ENCODE data around the gene HELZ. TPM values are rescaled to one million over a fixed set of nuclear protein-coding genes. Genes with fewer than 3 reads are reported as not detected.

The HELZ gene
- total RNA-seq, 1 experiment from 2014 or later = 49.8 TPM

- no peaks in the 10 kb centered on the region for H3K79me2 ChIP-seq (ENCODE audit: insufficient read depth, low read length)
- no peak overlapping the region for H4K91ac ChIP-seq (ENCODE audit: insufficient read length, low read depth, low read length)
- Mint-ChIP-seq H3K36me3 (ENCODE audit: insufficient read depth in 1 of 3, low read depth in 3 of 3) (peaks cover 9 to 26% (median 16%) of the 10 kb centered on the region in 3 experiments; a peak in 6 of 7 replicates), H3K4me1 (no peaks in the 10 kb centered on the region), H3K9me3 (no peaks in the 10 kb centered on the region), H3K27me3 (ENCODE audit: low read depth) (no peaks in the 10 kb centered on the region), H3K4me3 (no peak overlapping the region), H3K27ac (no peak overlapping the region)
- H3T11ph ChIP-seq (ENCODE audit: low read length) = no peak overlapping the region
- H3K18ac ChIP-seq (ENCODE audit: insufficient read length, low read depth, low read length) = no peak overlapping the region
- no peaks in the 10 kb centered on the region for H3K9me3 ChIP-seq (ENCODE audit: control insufficient read depth, low read depth, low read length)
- no CpG with 5 or more reads among the region's 1 CpG for WGBS (ENCODE audit: extremely low coverage, insufficient read length, low lambda C conversion rate)
- H3K4me2 ChIP-seq (ENCODE audit: insufficient read depth, insufficient read length, low read length) = no peak overlapping the region
- H2BK20ac ChIP-seq (ENCODE audit: low read depth, low read length, poor library complexity, severe bottlenecking) = no peak overlapping the region
- no peak overlapping the region for H3K56ac ChIP-seq (ENCODE audit: insufficient read length, low read depth, low read length)
- TF ChIP-seq CTCF (conservative IDR thresholded peaks at IDR 0.05) = no peak
- H3K27me3 ChIP-seq (ENCODE audit: insufficient read depth, low read length) = no peaks in the 10 kb centered on the region
- H3K23ac ChIP-seq (ENCODE audit: insufficient read length, low read depth, low read length) = no peak overlapping the region
- H4K20me1 ChIP-seq (ENCODE audit: control insufficient read depth, insufficient read depth, insufficient read length) = no peaks in the 10 kb centered on the region
- H2BK120ac ChIP-seq (ENCODE audit: low read depth, low read length, poor library complexity, severe bottlenecking) = no peak overlapping the region
- no peaks in the 10 kb centered on the region for H3K79me1 ChIP-seq (ENCODE audit: insufficient read depth, low read depth, low read length, poor library complexity, severe bottlenecking)
- H2BK12ac ChIP-seq (ENCODE audit: insufficient read length, low read depth, low read length) = no peak overlapping the region
- no peaks in the 10 kb centered on the region for H3K23me2 ChIP-seq (ENCODE audit: insufficient read length, low read depth, low read length, poor library complexity, severe bottlenecking)
- H3K4ac ChIP-seq (ENCODE audit: low read depth, low read length) = no peak overlapping the region
- no peak overlapping the region for H4K8ac ChIP-seq (replicated peaks; ENCODE audit: insufficient read length, low read depth, low read length)
- H2BK5ac ChIP-seq (ENCODE audit: insufficient read length, low read length) = no peak overlapping the region
- no peak overlapping the region for H3K27ac ChIP-seq (ENCODE audit: insufficient read length, low read depth, low read length)
- no peak for DNase-seq
- no peak overlapping the region for H4K5ac ChIP-seq (ENCODE audit: insufficient read length, low read depth, low read length)
- no peak overlapping the region for H3K14ac ChIP-seq (ENCODE audit: insufficient read depth, low read length)
- H2BK15ac ChIP-seq (ENCODE audit: low read depth, low read length) = no peak overlapping the region
- H3K9ac ChIP-seq (ENCODE audit: extremely low read depth, insufficient read length, low read length) = no peak overlapping the region
- H2AFZ ChIP-seq (ENCODE audit: low read length) = no peak overlapping the region
- no peak overlapping the region for H2AK5ac ChIP-seq (ENCODE audit: insufficient read length, low read length)
- H3K4me1 ChIP-seq (ENCODE audit: insufficient read depth, low read length) = no peaks in the 10 kb centered on the region
Measured at GRCh38 chr17:67196422-67196821, 48.6 kb downstream of the HELZ start.

Data from H9 (cell line).